ENCODE data around the gene ZBTB20. TPM values are rescaled to one million over a fixed set of nuclear protein-coding genes. Genes with fewer than 3 reads are reported as not detected.

ZBTB20 gene
- total and polyA plus RNA-seq, 10 of the 15 experiments (the other 5 are each of a cell fraction or from before 2014, with no cell fraction given): 0.20 to 5.5 (median 2.2) TPM

- peak overlapping the region; percentile 49 for H3K4me3 ChIP-seq
- ChIA-PET POLR2A (no interaction called here), SMC1A (ENCODE audit: uncharacterized antibody, unreplicated experiment) (interaction anchor here (0.8 to 3.0 kb wide), 9 partner anchors 12 to 501 kb away, joined by 3 to 13 read pairs (median 4); no protein-coding TSS in a partner anchor), CTCF (interaction anchor here (0.9 to 2.6 kb wide), 7 partner anchors 15 to 145 kb away, joined by 3 to 7 read pairs (median 5); partner anchors contain the start of gene ZBTB20), RAD21 (ENCODE audit: unreplicated experiment) (interaction anchor here (1.2 to 1.6 kb wide), 5 partner anchors 22 to 360 kb away, joined by 3 to 5 read pairs (median 4); partner anchors contain the start of gene ZBTB20)
- no peaks in the 10 kb centered on the region for H3K9me3 ChIP-seq (replicated peaks; ENCODE audit: control insufficient read depth, insufficient read depth, low read length)
- ATAC-seq: peak; percentile 100
- BruUV-seq (replicated peaks): no TSS peak
- in situ Hi-C loops (cut with MboI): no loop called here
- H3K4me1 ChIP-seq (ENCODE audit: control insufficient read depth, insufficient read depth, low read length): peaks cover 18% of the 10 kb centered on the region
- H3K4me2 ChIP-seq (ENCODE audit: control insufficient read depth, insufficient read depth): peak overlapping the region; percentile 91
- H3K27me3 ChIP-seq (replicated peaks in 1 of 2; ENCODE audit: control insufficient read depth in 2 of 2, insufficient read depth in 2 of 2, low read length in 1 of 2): no peaks in the 10 kb centered on the region
- 51% methylated on average over 4 of the region's 4 CpGs for WGBS (ENCODE audit: insufficient coverage, insufficient replicate concordance, low lambda C conversion rate, missing lambda C conversion rate)
- intact Hi-C loops (cut with micrococcal nuclease; ENCODE audit: unreplicated experiment): no loop called here
- H4K20me1 ChIP-seq (ENCODE audit: control insufficient read depth, insufficient read depth): no peaks in the 10 kb centered on the region
- H2AFZ ChIP-seq (ENCODE audit: control insufficient read depth, low read depth, low read length): peak overlapping the region; percentile 64
- FAIRE-seq: peak; percentile 99
- H3K79me2 ChIP-seq (ENCODE audit: control insufficient read depth, insufficient read depth, low read length): no peaks in the 10 kb centered on the region
- no peaks in the 10 kb centered on the region for H3K36me3 ChIP-seq (ENCODE audit: control insufficient read depth in 2 of 2, insufficient read depth in 2 of 2, low read length in 1 of 2)
- peak overlapping the region; percentile 78 for H3K27ac ChIP-seq (ENCODE audit: control insufficient read depth, insufficient read depth)
- H3K9ac ChIP-seq (ENCODE audit: control insufficient read depth, insufficient read depth, low read length): no peak overlapping the region; the same call in 1 of the 2 replicates
- peak; percentile 73 for DNase-seq (ENCODE audit: low read depth, low spot score)
- TF ChIP-seq NR2F1 (conservative IDR thresholded peaks at IDR 0.05) (0 out of 2 replicates have a peak, but pooled peaks have one; percentile 22), IRF4 (IDR thresholded peaks at IDR 0.05; ENCODE audit: low read depth, low read length) (peak; percentile 91), JUNB (IDR thresholded peaks at IDR 0.05) (no peak), DPF2 (IDR thresholded peaks at IDR 0.05) (peak; percentile 83), RUNX3 (IDR thresholded peaks at IDR 0.05; ENCODE audit: low read length) (peak; percentile 97), BMI1 (IDR thresholded peaks at IDR 0.05; ENCODE audit: borderline replicate concordance) (peak; percentile 29; the same call in 1 of the 2 replicates), NFIC (IDR thresholded peaks at IDR 0.05; ENCODE audit: low read depth, low read length) (peak; percentile 59), BCL11A (IDR thresholded peaks at IDR 0.05; ENCODE audit: low read depth, low read length) (peak; percentile 73; the same call in 1 of the 2 replicates), EP300 (IDR thresholded peaks at IDR 0.05; ENCODE audit: borderline replicate concordance in 1 of 2, control insufficient read depth in 1 of 2, low read depth in 2 of 2, low read length in 2 of 2) (peak in 1 of 2 experiments; percentile 59; a peak in 3 of 4 replicates), MEF2A (IDR thresholded peaks at IDR 0.05; ENCODE audit: insufficient read depth, low read depth, low read length) (no peak), PAX8 (IDR thresholded peaks at IDR 0.05) (no peak), IKZF2 (IDR thresholded peaks at IDR 0.05) (peak; percentile 83), KLF5 (IDR thresholded peaks at IDR 0.05; ENCODE audit: partially characterized antibody) (no peak), CBX3 (IDR thresholded peaks at IDR 0.05; ENCODE audit: borderline replicate concordance, low read depth) (no peak), SPI1 (IDR thresholded peaks at IDR 0.05; ENCODE audit: borderline replicate concordance, insufficient read depth, low read depth, low read length) (peak; percentile 95)
- TF ChIP-seq, protein P1, sequence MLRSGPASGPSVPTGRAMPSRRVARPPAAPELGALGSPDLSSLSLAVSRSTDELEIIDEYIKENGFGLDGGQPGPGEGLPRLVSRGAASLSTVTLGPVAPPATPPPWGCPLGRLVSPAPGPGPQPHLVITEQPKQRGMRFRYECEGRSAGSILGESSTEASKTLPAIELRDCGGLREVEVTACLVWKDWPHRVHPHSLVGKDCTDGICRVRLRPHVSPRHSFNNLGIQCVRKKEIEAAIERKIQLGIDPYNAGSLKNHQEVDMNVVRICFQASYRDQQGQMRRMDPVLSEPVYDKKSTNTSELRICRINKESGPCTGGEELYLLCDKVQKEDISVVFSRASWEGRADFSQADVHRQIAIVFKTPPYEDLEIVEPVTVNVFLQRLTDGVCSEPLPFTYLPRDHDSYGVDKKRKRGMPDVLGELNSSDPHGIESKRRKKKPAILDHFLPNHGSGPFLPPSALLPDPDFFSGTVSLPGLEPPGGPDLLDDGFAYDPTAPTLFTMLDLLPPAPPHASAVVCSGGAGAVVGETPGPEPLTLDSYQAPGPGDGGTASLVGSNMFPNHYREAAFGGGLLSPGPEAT (IDR thresholded peaks at IDR 0.05; ENCODE audit: low read depth): peak; percentile 55
- TF ChIP-seq, protein P2, sequence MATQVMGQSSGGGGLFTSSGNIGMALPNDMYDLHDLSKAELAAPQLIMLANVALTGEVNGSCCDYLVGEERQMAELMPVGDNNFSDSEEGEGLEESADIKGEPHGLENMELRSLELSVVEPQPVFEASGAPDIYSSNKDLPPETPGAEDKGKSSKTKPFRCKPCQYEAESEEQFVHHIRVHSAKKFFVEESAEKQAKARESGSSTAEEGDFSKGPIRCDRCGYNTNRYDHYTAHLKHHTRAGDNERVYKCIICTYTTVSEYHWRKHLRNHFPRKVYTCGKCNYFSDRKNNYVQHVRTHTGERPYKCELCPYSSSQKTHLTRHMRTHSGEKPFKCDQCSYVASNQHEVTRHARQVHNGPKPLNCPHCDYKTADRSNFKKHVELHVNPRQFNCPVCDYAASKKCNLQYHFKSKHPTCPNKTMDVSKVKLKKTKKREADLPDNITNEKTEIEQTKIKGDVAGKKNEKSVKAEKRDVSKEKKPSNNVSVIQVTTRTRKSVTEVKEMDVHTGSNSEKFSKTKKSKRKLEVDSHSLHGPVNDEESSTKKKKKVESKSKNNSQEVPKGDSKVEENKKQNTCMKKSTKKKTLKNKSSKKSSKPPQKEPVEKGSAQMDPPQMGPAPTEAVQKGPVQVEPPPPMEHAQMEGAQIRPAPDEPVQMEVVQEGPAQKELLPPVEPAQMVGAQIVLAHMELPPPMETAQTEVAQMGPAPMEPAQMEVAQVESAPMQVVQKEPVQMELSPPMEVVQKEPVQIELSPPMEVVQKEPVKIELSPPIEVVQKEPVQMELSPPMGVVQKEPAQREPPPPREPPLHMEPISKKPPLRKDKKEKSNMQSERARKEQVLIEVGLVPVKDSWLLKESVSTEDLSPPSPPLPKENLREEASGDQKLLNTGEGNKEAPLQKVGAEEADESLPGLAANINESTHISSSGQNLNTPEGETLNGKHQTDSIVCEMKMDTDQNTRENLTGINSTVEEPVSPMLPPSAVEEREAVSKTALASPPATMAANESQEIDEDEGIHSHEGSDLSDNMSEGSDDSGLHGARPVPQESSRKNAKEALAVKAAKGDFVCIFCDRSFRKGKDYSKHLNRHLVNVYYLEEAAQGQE (IDR thresholded peaks at IDR 0.05; ENCODE audit: low read depth, low read length): no peak
Measured at GRCh38 chr3:115187149-115187757, 40.2 kb upstream of the ZBTB20 start.
